Osteoblast (primary cell): ENCODE data around the gene RNF128. TPM values are rescaled to one million over a fixed set of nuclear protein-coding genes. Genes with fewer than 3 reads are reported as not detected.
A peak's percentile ranks its signal among the peaks of the same experiment; 100 is the strongest.

Source experiments
- DNase-seq: peaks from one replicate; pipeline ENCODE4 v3.0.0; 2011; ENCODE audit warnings: low spot score, mixed read lengths; ENCODE audit not compliant: insufficient read length; ENCODE audit errors: missing footprints
- H2AFZ ChIP-seq: 2 replicates; pipeline ENCODE4 v1.6.0; 2011; ENCODE audit warnings: mild to moderate bottlenecking, low read length
- H3K27ac ChIP-seq: 2 replicates; pipeline ENCODE4 v1.5.1; 2011; ENCODE audit warnings: mild to moderate bottlenecking, low read depth, low read length, moderate library complexity
- H3K27me3 ChIP-seq: 2 replicates; pipeline ENCODE4 v1.6.0; 2012; ENCODE audit warnings: mild to moderate bottlenecking, control low read depth, inconsistent platforms, low read length, moderate library complexity; ENCODE audit not compliant: insufficient read depth
- H3K36me3 ChIP-seq: 2 replicates; pipeline ENCODE4 v1.5.1; 2011; ENCODE audit warnings: mild to moderate bottlenecking, low read length, control low read depth, moderate library complexity; ENCODE audit not compliant: insufficient read depth
- H3K4me1 ChIP-seq: 2 replicates; pipeline ENCODE4 v1.5.1; 2011; ENCODE audit warnings: mild to moderate bottlenecking, low read length, control low read depth, moderate library complexity; ENCODE audit not compliant: insufficient read depth
- H3K4me2 ChIP-seq: 2 replicates; pipeline ENCODE4 v1.6.0; 2011; ENCODE audit warnings: mild to moderate bottlenecking, low read length; ENCODE audit not compliant: insufficient read depth
- H3K4me3 ChIP-seq: fragments of 200-600 bp; sonication (generic); 3 replicates; pipeline ENCODE4 v1.5.1; 2012; ENCODE audit warnings: mild to moderate bottlenecking, low read length, inconsistent platforms; ENCODE audit not compliant: insufficient read depth
- H3K79me2 ChIP-seq: 2 replicates; pipeline ENCODE4 v1.6.0; 2012; ENCODE audit warnings: mild to moderate bottlenecking, low read length, control low read depth, inconsistent platforms; ENCODE audit not compliant: insufficient read depth
- H3K9me3 ChIP-seq: 2 replicates; pipeline ENCODE4 v1.5.1; 2011; ENCODE audit warnings: low read depth, low read length, control low read depth
- H4K20me1 ChIP-seq: 2 replicates; pipeline ENCODE4 v1.6.0; 2012; ENCODE audit warnings: mild to moderate bottlenecking, low read length, control low read depth; ENCODE audit not compliant: insufficient read depth
- total RNA-seq: library from RNA; depleted of rRNA; stranded (reverse); fragments of >200 nt; gene quantifications from 2 replicates; pipeline ENCODE4 v1.2.3, GENCODE V29; 2012
- TF ChIP-seq, protein P1 (sequence below): IDR thresholded peaks from 2 replicates; pipeline ENCODE4 v1.5.1; 2011; ENCODE audit warnings: mild to moderate bottlenecking, low read depth, low read length, moderate library complexity; ENCODE audit errors: extremely low read depth

Gene RNF128
- total RNA-seq, 1 donor: 0.72 TPM

DNA sequence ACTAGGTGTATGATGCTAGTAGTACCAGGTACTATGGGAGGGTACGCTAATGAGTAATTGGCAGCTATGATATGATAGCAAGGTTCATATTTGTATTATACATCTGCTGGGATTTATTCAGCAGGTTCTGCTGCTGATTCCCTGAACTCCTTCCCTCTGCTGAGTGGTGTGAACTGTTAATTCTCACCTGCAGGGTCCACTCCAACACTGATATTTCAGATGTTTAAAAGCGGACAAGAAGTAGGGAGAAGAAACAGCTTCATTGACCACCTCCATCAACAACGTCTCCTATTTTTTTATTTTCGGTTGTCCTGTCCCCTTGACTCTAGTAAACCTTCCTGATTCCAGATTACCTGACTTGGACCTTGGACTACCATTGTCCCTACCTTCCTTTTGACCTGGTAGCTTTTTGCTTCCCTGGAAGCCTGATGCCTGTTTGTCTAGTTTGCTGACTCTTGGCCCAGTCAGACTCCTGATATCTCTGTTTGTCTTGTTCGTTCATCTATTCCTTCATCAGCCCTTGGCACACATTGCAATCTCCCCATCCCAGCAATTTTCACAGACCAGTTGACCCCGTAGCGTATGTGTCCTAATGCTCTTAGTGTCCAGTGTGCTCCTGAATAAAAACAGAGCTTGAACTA is 34.0 kb upstream of the RNF128 start:
- no peak overlapping the region for H3K27ac ChIP-seq
- DNase-seq: no peak
- H3K27me3 ChIP-seq: peaks cover 4% of the 10 kb centered on the region
- H4K20me1 ChIP-seq: no peaks in the 10 kb centered on the region
- H3K4me3 ChIP-seq: no peak overlapping the region
- no peak overlapping the region for H3K4me2 ChIP-seq
- no peaks in the 10 kb centered on the region for H3K36me3 ChIP-seq
- H3K79me2 ChIP-seq: no peaks in the 10 kb centered on the region
- no peaks in the 10 kb centered on the region for H3K9me3 ChIP-seq
- TF ChIP-seq, protein P1, sequence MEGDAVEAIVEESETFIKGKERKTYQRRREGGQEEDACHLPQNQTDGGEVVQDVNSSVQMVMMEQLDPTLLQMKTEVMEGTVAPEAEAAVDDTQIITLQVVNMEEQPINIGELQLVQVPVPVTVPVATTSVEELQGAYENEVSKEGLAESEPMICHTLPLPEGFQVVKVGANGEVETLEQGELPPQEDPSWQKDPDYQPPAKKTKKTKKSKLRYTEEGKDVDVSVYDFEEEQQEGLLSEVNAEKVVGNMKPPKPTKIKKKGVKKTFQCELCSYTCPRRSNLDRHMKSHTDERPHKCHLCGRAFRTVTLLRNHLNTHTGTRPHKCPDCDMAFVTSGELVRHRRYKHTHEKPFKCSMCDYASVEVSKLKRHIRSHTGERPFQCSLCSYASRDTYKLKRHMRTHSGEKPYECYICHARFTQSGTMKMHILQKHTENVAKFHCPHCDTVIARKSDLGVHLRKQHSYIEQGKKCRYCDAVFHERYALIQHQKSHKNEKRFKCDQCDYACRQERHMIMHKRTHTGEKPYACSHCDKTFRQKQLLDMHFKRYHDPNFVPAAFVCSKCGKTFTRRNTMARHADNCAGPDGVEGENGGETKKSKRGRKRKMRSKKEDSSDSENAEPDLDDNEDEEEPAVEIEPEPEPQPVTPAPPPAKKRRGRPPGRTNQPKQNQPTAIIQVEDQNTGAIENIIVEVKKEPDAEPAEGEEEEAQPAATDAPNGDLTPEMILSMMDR: no peak
- H2AFZ ChIP-seq: no peak overlapping the region
- no peaks in the 10 kb centered on the region for H3K4me1 ChIP-seq

DNA sequence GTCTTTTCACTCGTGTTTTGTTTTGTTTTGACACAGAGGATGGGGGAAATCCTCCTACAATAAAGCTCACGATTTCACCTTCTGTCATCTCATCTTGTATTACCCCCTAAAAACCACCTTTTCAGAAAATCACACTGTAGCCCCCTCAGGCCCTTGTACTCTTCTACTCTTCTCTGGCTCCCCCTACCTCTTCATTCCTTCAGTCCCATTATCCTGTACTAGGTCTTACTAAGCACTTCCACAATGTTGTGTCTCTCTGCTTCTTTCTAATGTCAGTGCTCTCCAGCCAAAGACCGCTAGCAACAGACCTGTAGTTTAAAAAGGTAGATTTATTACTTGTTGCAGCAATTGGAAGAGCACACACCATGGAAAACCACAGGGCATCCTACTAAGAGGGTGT is 30.0 kb upstream of the RNF128 start:
- Histone ChIP-seq H3K9me3 (no peaks in the 10 kb centered on the region), H4K20me1 (no peaks in the 10 kb centered on the region), H3K36me3 (no peaks in the 10 kb centered on the region), H2AFZ (no peak overlapping the region), H3K4me3 (no peak overlapping the region), H3K4me2 (no peak overlapping the region), H3K27ac (no peak overlapping the region), H3K79me2 (no peaks in the 10 kb centered on the region), H3K4me1 (peaks cover 3% of the 10 kb centered on the region), H3K27me3 (no peaks in the 10 kb centered on the region)
- TF ChIP-seq, protein P1: no peak
- DNase-seq: no peak

DNA sequence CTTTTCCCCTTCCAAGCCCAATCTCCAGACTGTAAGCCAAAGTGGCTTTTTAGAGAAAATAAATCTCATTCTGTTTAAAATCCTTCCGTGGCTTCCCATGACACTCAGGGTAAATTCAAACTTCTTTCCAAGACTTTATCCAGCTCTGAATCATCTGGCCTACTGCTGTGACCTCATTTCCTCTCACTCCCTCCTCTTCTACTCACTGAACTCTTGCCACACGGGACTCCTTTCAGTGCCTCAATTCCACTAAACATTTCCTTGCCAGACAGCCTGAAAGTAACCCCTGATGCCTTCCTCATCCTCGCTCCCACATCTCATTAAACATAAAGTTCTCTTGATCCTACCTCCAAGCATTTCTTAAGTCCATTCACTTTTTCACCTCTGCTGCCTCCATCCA is 27.8 kb upstream of the RNF128 start:
- H3K27ac ChIP-seq: no peak overlapping the region
- peak overlapping the region; percentile 76 for H2AFZ ChIP-seq
- no peak overlapping the region for H3K4me2 ChIP-seq

DNA sequence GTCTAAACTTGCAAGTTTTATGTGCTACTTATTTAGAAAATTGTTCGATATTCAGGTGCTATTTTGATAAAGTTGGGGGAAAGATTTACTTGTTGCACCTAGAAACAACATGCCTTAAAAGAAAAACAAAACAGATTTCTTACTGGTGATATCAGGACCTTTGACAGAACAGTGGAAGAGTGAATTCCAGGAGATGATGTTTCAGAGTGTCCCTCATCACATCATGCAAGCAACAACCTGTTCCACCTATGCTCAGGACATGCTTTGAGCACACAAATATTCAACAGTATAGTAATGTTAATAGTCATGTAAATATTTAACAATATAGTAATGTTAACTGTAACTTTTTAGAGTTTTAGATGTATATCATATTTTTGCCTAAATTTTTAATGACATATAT is 23.9 kb upstream of the RNF128 start:
- no peak for DNase-seq
- peaks cover 6% of the 10 kb centered on the region for H3K4me1 ChIP-seq
- H4K20me1 ChIP-seq: no peaks in the 10 kb centered on the region
- no peak overlapping the region for H3K4me3 ChIP-seq
- no peaks in the 10 kb centered on the region for H3K9me3 ChIP-seq
- no peaks in the 10 kb centered on the region for H3K36me3 ChIP-seq
- no peaks in the 10 kb centered on the region for H3K79me2 ChIP-seq
- H3K4me2 ChIP-seq: no peak overlapping the region
- no peak overlapping the region for H3K27ac ChIP-seq
- TF ChIP-seq, protein P1: no peak
- no peak overlapping the region for H2AFZ ChIP-seq
- H3K27me3 ChIP-seq: peaks cover 3% of the 10 kb centered on the region

More for the DNA sequence above, 27.8 kb upstream of the RNF128 start:
- Histone ChIP-seq H3K79me2 (no peaks in the 10 kb centered on the region), H3K36me3 (no peaks in the 10 kb centered on the region), H3K9me3 (no peaks in the 10 kb centered on the region), H4K20me1 (no peaks in the 10 kb centered on the region), H3K4me1 (peaks cover 3% of the 10 kb centered on the region), H3K27me3 (peaks cover 3% of the 10 kb centered on the region), H3K4me3 (no peak overlapping the region)
- DNase-seq: peak; percentile 66
- TF ChIP-seq, protein P1: no peak
